GM12872 (cell line): ENCODE results near the gene SOCS2.

Source experiments
- CTCF ChIP-seq: IDR thresholded peaks from 3 replicates; pipeline ENCODE4 v1.5.1; 2011; ENCODE audit warnings: low read depth, mild to moderate bottlenecking, low read length, moderate library complexity; ENCODE audit not compliant: insufficient read depth

Gene SOCS2

GRCh38 chr12:93550748-93551611 lies 21.5 kb upstream of the SOCS2 start:
- no peak for TF ChIP-seq CTCF

GRCh38 chr12:93552427-93552826 lies 20.0 kb upstream of the SOCS2 start:
- no peak for TF ChIP-seq CTCF

GRCh38 chr12:93563807-93564538 lies 8.5 kb upstream of the SOCS2 start:
- TF ChIP-seq CTCF, result peak; percentile 39; the same call in 1 of the 3 replicates

- TF ChIP-seq CTCF, result no peak
Measured at GRCh38 chr12:93565760-93566159, 6.7 kb upstream of the SOCS2 start.

GRCh38 chr12:93567174-93567573 lies 5.3 kb upstream of the SOCS2 start:
- TF ChIP-seq CTCF, result no peak

GRCh38 chr12:93568091-93568490 lies 4.4 kb upstream of the SOCS2 start:
- TF ChIP-seq CTCF, result no peak

GRCh38 chr12:93569301-93569655 lies 3.2 kb upstream of the SOCS2 start:
- TF ChIP-seq CTCF, result no peak
